Activated CD4-positive, alpha-beta memory T cell treated with anti-CD3 and anti-CD28 coated beads for 36 hours (primary cell): ENCODE measurements around the gene TTI1. TPM values are rescaled to one million over a fixed set of nuclear protein-coding genes. Genes with fewer than 3 reads are reported as not detected.
"Not testable (repeated sequence)": the region's sequence is repeated elsewhere in the genome, so short reads cannot be mapped to it uniquely, and the experiment has no call there.

Source experiments
- CTCF ChIA-PET: fragments of 350-600 bp; sonication (Branson Sonifier 250); formaldehyde crosslinking; loops from one replicate; lab custom pipeline; 2021; ENCODE audit warnings: antibody characterized with exemption, inconsistent platforms; lab: Charles Lee
- POLR2A ChIA-PET: fragments of 350-600 bp; sonication (Branson Sonifier 250); formaldehyde crosslinking; loops from one replicate; lab custom pipeline; 2021; ENCODE audit warnings: antibody characterized with exemption; lab: Charles Lee
- DNase-seq: peaks from one replicate; pipeline ENCODE4 v3.0.0-alpha.2; 2020
- H3K27ac Mint-ChIP-seq: one replicate; pipeline ENCODE4 v1.8.0; 2021; ENCODE audit warnings: mixed read lengths
- H3K27me3 Mint-ChIP-seq: one replicate; pipeline ENCODE4 v1.8.0; 2021; ENCODE audit warnings: mixed read lengths
- H3K36me3 Mint-ChIP-seq: one replicate; pipeline ENCODE4 v1.8.0; 2021; ENCODE audit warnings: mixed read lengths
- H3K4me1 Mint-ChIP-seq: one replicate; pipeline ENCODE4 v1.8.0; 2021; ENCODE audit warnings: low read depth, mixed read lengths
- H3K4me3 Mint-ChIP-seq: one replicate; pipeline ENCODE4 v1.8.0; 2021; ENCODE audit warnings: mild to moderate bottlenecking, mixed read lengths
- H3K9me3 Mint-ChIP-seq: one replicate; pipeline ENCODE4 v1.8.0; 2021; ENCODE audit warnings: mixed read lengths
- intact Hi-C: fragments of 100-400 bp; cut with micrococcal nuclease; formaldehyde crosslinking; loops from one replicate; pipeline ENCODE4 v1.15.1; 2023
- total RNA-seq, 2 experiments: library from RNA; stranded (reverse); gene quantifications; one replicate each; pipeline ENCODE4 v1.2.3, GENCODE V29; 2021

The TTI1 gene
- total RNA-seq, 2 experiments from 2014 or later = 31.8 to 32.7 TPM

- intact Hi-C loops = no loop called here
- Mint-ChIP-seq H3K27ac (no peak overlapping the region), H3K4me3 (no peak overlapping the region), H3K4me1 (peaks cover 3% of the 10 kb centered on the region), H3K9me3 (peaks cover 11% of the 10 kb centered on the region), H3K27me3 (no peaks in the 10 kb centered on the region), H3K36me3 (peaks cover 22% of the 10 kb centered on the region)
- no peak for DNase-seq
- ChIA-PET POLR2A (no interaction called here), CTCF (interaction anchor here (0.6 to 1.5 kb wide), 2 partner anchors 19 to 60 kb away, joined by 3 to 4 read pairs; partner anchors contain the start of genes RPRD1B and TTI1)
These were observed 60.0 kb downstream of the TTI1 start for GRCh38 chr20:37973059-37973910.

- DNase-seq = no peak
- no peak overlapping the region for H3K4me3 Mint-ChIP-seq
- no peaks in the 10 kb centered on the region for H3K4me1 Mint-ChIP-seq
- ChIA-PET CTCF (interaction anchor here (0.6 kb wide), 1 partner anchor 61 kb away, joined by 3 read pairs; the partner anchor contains the start of genes RPRD1B and TTI1), POLR2A (no interaction called here)
- H3K27me3 Mint-ChIP-seq = no peaks in the 10 kb centered on the region
- H3K9me3 Mint-ChIP-seq = peaks cover 20% of the 10 kb centered on the region
- peaks cover 23% of the 10 kb centered on the region for H3K36me3 Mint-ChIP-seq
- no peak overlapping the region for H3K27ac Mint-ChIP-seq
- intact Hi-C loops = no loop called here
These were observed 60.8 kb downstream of the TTI1 start for GRCh38 chr20:37972256-37973058.

- Mint-ChIP-seq H3K9me3 (peaks cover 28% of the 10 kb centered on the region), H3K4me1 (no peaks in the 10 kb centered on the region), H3K4me3 (no peak overlapping the region), H3K27me3 (no peaks in the 10 kb centered on the region), H3K27ac (no peak overlapping the region), H3K36me3 (peaks cover 23% of the 10 kb centered on the region)
- DNase-seq = no peak
- intact Hi-C loops = no loop called here
- CTCF ChIA-PET = no interaction called here
- POLR2A ChIA-PET = no interaction called here
These were observed 61.6 kb downstream of the TTI1 start for GRCh38 chr20:37971561-37972127.

GRCh38 chr20:37970856-37971245 is 62.4 kb downstream of the TTI1 start:
- Mint-ChIP-seq H3K4me1 (no peaks in the 10 kb centered on the region), H3K27ac (no peak overlapping the region), H3K27me3 (no peaks in the 10 kb centered on the region), H3K36me3 (peaks cover 26% of the 10 kb centered on the region), H3K9me3 (peaks cover 35% of the 10 kb centered on the region), H3K4me3 (no peak overlapping the region)
- intact Hi-C loops = no loop called here
- CTCF ChIA-PET = no interaction called here
- DNase-seq = no peak
- POLR2A ChIA-PET = no interaction called here

GRCh38 chr20:37969949-37970855 is 63.1 kb downstream of the TTI1 start:
- H3K27me3 Mint-ChIP-seq = no peaks in the 10 kb centered on the region
- H3K4me1 Mint-ChIP-seq = no peaks in the 10 kb centered on the region
- ChIA-PET POLR2A (no interaction called here), CTCF (no interaction called here)
- DNase-seq = no peak
- peaks cover 26% of the 10 kb centered on the region for H3K36me3 Mint-ChIP-seq
- intact Hi-C loops = no loop called here
- H3K9me3 Mint-ChIP-seq = peaks cover 36% of the 10 kb centered on the region
- no peak overlapping the region for H3K27ac Mint-ChIP-seq
- H3K4me3 Mint-ChIP-seq = no peak overlapping the region

- CTCF ChIA-PET = no interaction called here
- H3K4me1 Mint-ChIP-seq = no peaks in the 10 kb centered on the region
- intact Hi-C loops = no loop called here
- no peak overlapping the region for H3K27ac Mint-ChIP-seq
- H3K9me3 Mint-ChIP-seq = peaks cover 49% of the 10 kb centered on the region
- H3K4me3 Mint-ChIP-seq = no peak overlapping the region
- POLR2A ChIA-PET = no interaction called here
- peaks cover 28% of the 10 kb centered on the region for H3K36me3 Mint-ChIP-seq
- no peak for DNase-seq
- H3K27me3 Mint-ChIP-seq = no peaks in the 10 kb centered on the region
These were observed 64.3 kb downstream of the TTI1 start for GRCh38 chr20:37968841-37969401.

GRCh38 chr20:37963483-37963882 is 69.8 kb downstream of the TTI1 start:
- intact Hi-C loops, H3K27ac Mint-ChIP-seq, H3K27me3 Mint-ChIP-seq, CTCF ChIA-PET, POLR2A ChIA-PET, DNase-seq, H3K4me1 Mint-ChIP-seq, H3K4me3 Mint-ChIP-seq: not testable (repeated sequence)
- H3K9me3 Mint-ChIP-seq = peaks cover 51% of the 10 kb centered on the region
- peaks cover 10% of the 10 kb centered on the region for H3K36me3 Mint-ChIP-seq

GRCh38 chr20:37961066-37961465 is 72.2 kb downstream of the TTI1 start:
- Mint-ChIP-seq H3K36me3 (peaks cover 3% of the 10 kb centered on the region), H3K4me1 (no peaks in the 10 kb centered on the region), H3K27me3 (no peaks in the 10 kb centered on the region), H3K9me3 (peaks cover 27% of the 10 kb centered on the region), H3K4me3 (no peak overlapping the region), H3K27ac (no peak overlapping the region)
- no peak for DNase-seq
- ChIA-PET POLR2A (no interaction called here), CTCF (no interaction called here)
- intact Hi-C loops = no loop called here

- Mint-ChIP-seq H3K9me3 (peaks cover 12% of the 10 kb centered on the region), H3K27me3 (no peaks in the 10 kb centered on the region), H3K4me3 (no peak overlapping the region), H3K4me1 (no peaks in the 10 kb centered on the region), H3K27ac (no peak overlapping the region), H3K36me3 (peaks cover 1% of the 10 kb centered on the region)
- no peak for DNase-seq
- intact Hi-C loops = no loop called here
- CTCF ChIA-PET = no interaction called here
- POLR2A ChIA-PET = interaction anchor here (0.5 kb wide), 1 partner anchor 1391 kb away, joined by 3 read pairs; no protein-coding TSS in a partner anchor
These were observed 74.3 kb downstream of the TTI1 start for GRCh38 chr20:37958856-37959520.

- no peak overlapping the region for H3K4me3 Mint-ChIP-seq
- intact Hi-C loops = no loop called here
- peaks cover 3% of the 10 kb centered on the region for H3K9me3 Mint-ChIP-seq
- CTCF ChIA-PET = no interaction called here
- no peaks in the 10 kb centered on the region for H3K4me1 Mint-ChIP-seq
- H3K36me3 Mint-ChIP-seq = no peaks in the 10 kb centered on the region
- no peak for DNase-seq
- H3K27me3 Mint-ChIP-seq = no peaks in the 10 kb centered on the region
- no peak overlapping the region for H3K27ac Mint-ChIP-seq
- POLR2A ChIA-PET = no interaction called here
These were observed 77.1 kb downstream of the TTI1 start for GRCh38 chr20:37956107-37956585.

GRCh38 chr20:37955511-37955910 is 77.7 kb downstream of the TTI1 start:
- POLR2A ChIA-PET = no interaction called here
- H3K27ac Mint-ChIP-seq = no peak overlapping the region
- no peaks in the 10 kb centered on the region for H3K9me3 Mint-ChIP-seq
- no peak for DNase-seq
- H3K27me3 Mint-ChIP-seq = no peaks in the 10 kb centered on the region
- no peaks in the 10 kb centered on the region for H3K4me1 Mint-ChIP-seq
- H3K4me3 Mint-ChIP-seq = no peak overlapping the region
- CTCF ChIA-PET = no interaction called here
- intact Hi-C loops = no loop called here
- H3K36me3 Mint-ChIP-seq = peaks cover 1% of the 10 kb centered on the region
